ENCODE data around the gene AMZ2.

DNA sequence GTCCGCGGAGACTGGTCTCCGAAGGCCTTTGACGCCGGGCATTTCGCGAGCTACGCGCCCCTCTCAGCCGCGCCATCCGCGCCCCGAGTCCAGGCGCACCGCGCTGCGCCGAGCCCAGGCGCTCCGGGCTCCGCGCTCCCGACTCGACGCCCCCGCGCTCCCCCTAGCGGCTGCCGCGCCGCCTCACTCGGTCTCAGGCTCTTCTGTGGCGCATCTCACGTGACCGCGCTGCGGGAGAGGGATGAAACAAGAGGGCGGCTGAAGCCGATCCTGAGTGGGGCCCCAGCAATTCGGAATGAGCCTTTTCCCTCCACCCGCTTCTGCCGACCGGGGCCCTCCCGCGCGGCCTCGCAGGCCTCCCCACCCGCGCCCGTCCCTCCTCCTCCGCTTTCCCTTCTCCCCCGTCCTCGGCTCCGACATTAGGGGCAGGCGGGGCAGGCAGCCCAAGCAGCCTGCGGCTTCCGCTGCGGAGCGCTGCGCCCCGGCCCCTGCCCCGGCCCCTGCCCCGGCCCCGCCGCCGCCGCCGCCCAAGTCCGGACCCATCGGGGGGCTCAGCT, 42.5 kb upstream of the AMZ2 start:
- TF ChIP-seq POLR2AphosphoS5 (IDR thresholded peaks at IDR 0.05) (peak; percentile 86 to 91 (median 89)), POLR2A (IDR thresholded peaks at IDR 0.05) (peak; percentile 66), EP300 (IDR thresholded peaks at IDR 0.05; ENCODE audit: low read depth) (no peak)
- TF ChIP-seq, protein P1, sequence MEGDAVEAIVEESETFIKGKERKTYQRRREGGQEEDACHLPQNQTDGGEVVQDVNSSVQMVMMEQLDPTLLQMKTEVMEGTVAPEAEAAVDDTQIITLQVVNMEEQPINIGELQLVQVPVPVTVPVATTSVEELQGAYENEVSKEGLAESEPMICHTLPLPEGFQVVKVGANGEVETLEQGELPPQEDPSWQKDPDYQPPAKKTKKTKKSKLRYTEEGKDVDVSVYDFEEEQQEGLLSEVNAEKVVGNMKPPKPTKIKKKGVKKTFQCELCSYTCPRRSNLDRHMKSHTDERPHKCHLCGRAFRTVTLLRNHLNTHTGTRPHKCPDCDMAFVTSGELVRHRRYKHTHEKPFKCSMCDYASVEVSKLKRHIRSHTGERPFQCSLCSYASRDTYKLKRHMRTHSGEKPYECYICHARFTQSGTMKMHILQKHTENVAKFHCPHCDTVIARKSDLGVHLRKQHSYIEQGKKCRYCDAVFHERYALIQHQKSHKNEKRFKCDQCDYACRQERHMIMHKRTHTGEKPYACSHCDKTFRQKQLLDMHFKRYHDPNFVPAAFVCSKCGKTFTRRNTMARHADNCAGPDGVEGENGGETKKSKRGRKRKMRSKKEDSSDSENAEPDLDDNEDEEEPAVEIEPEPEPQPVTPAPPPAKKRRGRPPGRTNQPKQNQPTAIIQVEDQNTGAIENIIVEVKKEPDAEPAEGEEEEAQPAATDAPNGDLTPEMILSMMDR (IDR thresholded peaks at IDR 0.05): peak; percentile 62 to 95 (median 88)

All from transverse colon (tissue), 4 donors.